Effector memory CD8-positive, alpha-beta T cell (primary cell): ENCODE data around the gene HINT2.

Source experiments
- ATAC-seq: fragments of 150-1000 bp; cut with Tn5 transposase; replicated peaks from 2 replicates; pipeline ENCODE4 v1.10.0; 2021; ENCODE audit warnings: mild to moderate bottlenecking, moderate library complexity
- DNase-seq, 3 experiments: peaks; one replicate each; pipeline ENCODE4 v3.0.0; 2021
- H3K27ac Mint-ChIP-seq, 2 donors: one replicate each; pipeline ENCODE4 v1.8.0; 2022; ENCODE audit warnings: mild to moderate bottlenecking in 2 of 2, mixed read lengths in 2 of 2, moderate library complexity in 2 of 2
- H3K27me3 Mint-ChIP-seq, 2 donors: one replicate each; pipeline ENCODE4 v1.8.0; 2022; ENCODE audit warnings: mixed read lengths in 2 of 2
- H3K36me3 Mint-ChIP-seq: one replicate; pipeline ENCODE4 v1.8.0; 2022; ENCODE audit warnings: mild to moderate bottlenecking, moderate library complexity, mixed read lengths; ENCODE audit not compliant: insufficient read depth
- H3K4me1 Mint-ChIP-seq, 2 donors: one replicate each; pipeline ENCODE4 v1.8.0; 2022; ENCODE audit warnings: low read depth in 2 of 2, mixed read lengths in 2 of 2
- H3K4me3 Mint-ChIP-seq, 2 donors: one replicate each; pipeline ENCODE4 v1.8.0; 2022; ENCODE audit warnings: mild to moderate bottlenecking in 2 of 2, mixed read lengths in 2 of 2, moderate library complexity in 2 of 2
- H3K9me3 Mint-ChIP-seq, 2 donors: one replicate each; pipeline ENCODE4 v1.8.0; 2022; ENCODE audit warnings: mixed read lengths in 2 of 2
- total RNA-seq, 9 experiments: gene quantifications; one replicate each; lab custom pipeline; 2026; lab: John Stamatoyannopoulos, UW

HINT2 gene
- 0.67 to 2.0 (median 1.6) reads per million in 9 experiments for total RNA-seq

- peaks cover 0 to 6% of the 10 kb centered on the region in 2 donors for H3K27me3 Mint-ChIP-seq
- H3K9me3 Mint-ChIP-seq = peaks cover 0 to 1% of the 10 kb centered on the region in 2 donors
- peak; percentile 94 to 97 (median 95) for DNase-seq
- H3K36me3 Mint-ChIP-seq = peaks cover 20% of the 10 kb centered on the region
- H3K27ac Mint-ChIP-seq = peak within 1 kb of the TSS; percentile 85 to 87
- peaks cover 28 to 29% of the 10 kb centered on the region in 2 donors for H3K4me1 Mint-ChIP-seq
- peak within 1 kb of the TSS; percentile 83 to 92 for H3K4me3 Mint-ChIP-seq
- peak; percentile 72 for ATAC-seq
Observed at GRCh38 chr9:35814841-35815543, at the start of gene HINT2. TSS of gene HINT2 (minus strand) at chr9:35815042. CDS start at chr9:35814979, 63 bp downstream.

- H3K4me1 Mint-ChIP-seq = peaks cover 0 to 10% of the 10 kb centered on the region in 2 donors
- ATAC-seq (no peak), DNase-seq (no peak)
- no peak overlapping the region for H3K27ac Mint-ChIP-seq
- H3K9me3 Mint-ChIP-seq = no peaks in the 10 kb centered on the region
- H3K36me3 Mint-ChIP-seq = peaks cover 2% of the 10 kb centered on the region
- H3K27me3 Mint-ChIP-seq = peaks cover 50 to 55% of the 10 kb centered on the region in 2 donors
- H3K4me3 Mint-ChIP-seq = no peak overlapping the region
Observed at GRCh38 chr9:35863583-35863982, 48.7 kb upstream of the HINT2 start.

GRCh38 chr9:35862328-35862727, 47.5 kb upstream of the HINT2 start:
- no peak for ATAC-seq
- no peaks in the 10 kb centered on the region for H3K9me3 Mint-ChIP-seq
- H3K36me3 Mint-ChIP-seq = peaks cover 2% of the 10 kb centered on the region
- no peak overlapping the region for H3K4me3 Mint-ChIP-seq
- H3K27me3 Mint-ChIP-seq = peaks cover 38 to 42% of the 10 kb centered on the region in 2 donors
- H3K27ac Mint-ChIP-seq = no peak overlapping the region
- DNase-seq = no peak
- peaks cover 0 to 12% of the 10 kb centered on the region in 2 donors for H3K4me1 Mint-ChIP-seq

GRCh38 chr9:35861161-35861897, 46.5 kb upstream of the HINT2 start:
- H3K27ac Mint-ChIP-seq = peak overlapping the region in 1 of 2 donors; percentile 20
- peaks cover 0 to 12% of the 10 kb centered on the region in 2 donors for H3K4me1 Mint-ChIP-seq
- H3K36me3 Mint-ChIP-seq = peaks cover 2% of the 10 kb centered on the region
- H3K27me3 Mint-ChIP-seq = peaks cover 39 to 46% of the 10 kb centered on the region in 2 donors
- DNase-seq = no peak
- no peak for ATAC-seq
- H3K4me3 Mint-ChIP-seq = no peak overlapping the region
- no peaks in the 10 kb centered on the region for H3K9me3 Mint-ChIP-seq

- peaks cover 0 to 12% of the 10 kb centered on the region in 2 donors for H3K4me1 Mint-ChIP-seq
- H3K36me3 Mint-ChIP-seq = peaks cover 2% of the 10 kb centered on the region
- no peak overlapping the region for H3K4me3 Mint-ChIP-seq
- DNase-seq (no peak), ATAC-seq (no peak)
- no peak overlapping the region for H3K27ac Mint-ChIP-seq
- H3K27me3 Mint-ChIP-seq = peaks cover 33 to 56% of the 10 kb centered on the region in 2 donors
- no peaks in the 10 kb centered on the region for H3K9me3 Mint-ChIP-seq
Observed at GRCh38 chr9:35859990-35860339, 45.1 kb upstream of the HINT2 start.

- no peak for DNase-seq
- H3K4me1 Mint-ChIP-seq = peaks cover 0 to 12% of the 10 kb centered on the region in 2 donors
- H3K27ac Mint-ChIP-seq = no peak overlapping the region
- peak; percentile 43 for ATAC-seq
- no peaks in the 10 kb centered on the region for H3K9me3 Mint-ChIP-seq
- no peak overlapping the region for H3K4me3 Mint-ChIP-seq
- H3K27me3 Mint-ChIP-seq = peaks cover 33 to 51% of the 10 kb centered on the region in 2 donors
- H3K36me3 Mint-ChIP-seq = no peaks in the 10 kb centered on the region
Observed at GRCh38 chr9:35859310-35859989, 44.6 kb upstream of the HINT2 start.

GRCh38 chr9:35858458-35858857, 43.6 kb upstream of the HINT2 start:
- no peak overlapping the region for H3K4me3 Mint-ChIP-seq
- H3K4me1 Mint-ChIP-seq = peaks cover 0 to 12% of the 10 kb centered on the region in 2 donors
- DNase-seq = no peak
- peaks cover 26 to 41% of the 10 kb centered on the region in 2 donors for H3K27me3 Mint-ChIP-seq
- ATAC-seq = no peak
- no peak overlapping the region for H3K27ac Mint-ChIP-seq
- no peaks in the 10 kb centered on the region for H3K9me3 Mint-ChIP-seq
- H3K36me3 Mint-ChIP-seq = no peaks in the 10 kb centered on the region

GRCh38 chr9:35856882-35857281, 42.0 kb upstream of the HINT2 start:
- Mint-ChIP-seq H3K27ac (no peak overlapping the region), H3K4me1 (peaks cover 0 to 12% of the 10 kb centered on the region in 2 donors), H3K36me3 (no peaks in the 10 kb centered on the region), H3K9me3 (no peaks in the 10 kb centered on the region), H3K4me3 (no peak overlapping the region), H3K27me3 (peaks cover 16 to 28% of the 10 kb centered on the region in 2 donors)
- ATAC-seq (no peak), DNase-seq (no peak)

GRCh38 chr9:35856206-35856605, 41.4 kb upstream of the HINT2 start:
- DNase-seq (no peak), ATAC-seq (no peak)
- no peaks in the 10 kb centered on the region for H3K36me3 Mint-ChIP-seq
- H3K4me1 Mint-ChIP-seq = peaks cover 0 to 9% of the 10 kb centered on the region in 2 donors
- H3K27me3 Mint-ChIP-seq = peaks cover 9 to 22% of the 10 kb centered on the region in 2 donors
- no peak overlapping the region for H3K27ac Mint-ChIP-seq
- H3K9me3 Mint-ChIP-seq = no peaks in the 10 kb centered on the region
- no peak overlapping the region for H3K4me3 Mint-ChIP-seq

- Mint-ChIP-seq H3K9me3 (no peaks in the 10 kb centered on the region), H3K36me3 (no peaks in the 10 kb centered on the region), H3K4me3 (no peak overlapping the region), H3K27ac (peak overlapping the region in 1 of 2 donors; percentile 13), H3K27me3 (peaks cover 7 to 15% of the 10 kb centered on the region in 2 donors), H3K4me1 (peaks cover 0 to 8% of the 10 kb centered on the region in 2 donors)
- ATAC-seq (no peak), DNase-seq (no peak)
Observed at GRCh38 chr9:35854091-35854762, 39.4 kb upstream of the HINT2 start.

GRCh38 chr9:35852876-35853865, 38.3 kb upstream of the HINT2 start:
- Mint-ChIP-seq H3K4me3 (no peak overlapping the region), H3K36me3 (peaks cover 2% of the 10 kb centered on the region), H3K27ac (peak overlapping the region in 1 of 2 donors; percentile 13), H3K27me3 (peaks cover 7 to 15% of the 10 kb centered on the region in 2 donors), H3K4me1 (no peaks in the 10 kb centered on the region), H3K9me3 (no peaks in the 10 kb centered on the region)
- DNase-seq = no peak
- ATAC-seq = no peak

- no peak overlapping the region for H3K4me3 Mint-ChIP-seq
- peaks cover 2% of the 10 kb centered on the region for H3K36me3 Mint-ChIP-seq
- no peak for ATAC-seq
- H3K9me3 Mint-ChIP-seq = no peaks in the 10 kb centered on the region
- H3K4me1 Mint-ChIP-seq = no peaks in the 10 kb centered on the region
- H3K27me3 Mint-ChIP-seq = peaks cover 7 to 15% of the 10 kb centered on the region in 2 donors
- H3K27ac Mint-ChIP-seq = no peak overlapping the region
- DNase-seq = no peak
Observed at GRCh38 chr9:35852267-35852815, 37.5 kb upstream of the HINT2 start.
